ENCODE measurements around the gene C4B.

C4B gene

DNA sequence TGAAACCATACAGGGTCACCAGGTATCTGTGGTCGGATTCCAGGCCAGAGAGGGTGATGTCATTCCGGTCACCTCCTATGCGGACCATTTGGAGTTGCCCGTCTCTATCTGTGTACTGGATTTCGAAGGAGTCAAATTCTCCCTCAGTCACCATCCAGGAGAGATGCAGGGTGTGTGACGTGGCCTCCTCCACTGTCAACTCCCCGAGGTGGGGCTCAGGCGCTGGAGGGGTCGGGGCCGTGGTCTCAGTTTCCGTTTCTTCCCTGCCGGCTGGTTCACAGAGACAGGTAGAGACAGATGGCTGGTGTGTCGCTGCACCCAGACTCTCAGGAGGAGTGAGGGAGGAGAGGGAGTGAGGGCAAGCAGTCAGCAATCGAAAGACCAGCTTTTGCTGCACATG lies 54.3 kb downstream of the C4B start:
- DNase-seq (ENCODE audit: insufficient read length, low spot score) (no peak), FAIRE-seq (no peak)
- no peak for TF ChIP-seq CTCF (IDR thresholded peaks at IDR 0.05; ENCODE audit: insufficient read depth, missing control alignments)

DNA sequence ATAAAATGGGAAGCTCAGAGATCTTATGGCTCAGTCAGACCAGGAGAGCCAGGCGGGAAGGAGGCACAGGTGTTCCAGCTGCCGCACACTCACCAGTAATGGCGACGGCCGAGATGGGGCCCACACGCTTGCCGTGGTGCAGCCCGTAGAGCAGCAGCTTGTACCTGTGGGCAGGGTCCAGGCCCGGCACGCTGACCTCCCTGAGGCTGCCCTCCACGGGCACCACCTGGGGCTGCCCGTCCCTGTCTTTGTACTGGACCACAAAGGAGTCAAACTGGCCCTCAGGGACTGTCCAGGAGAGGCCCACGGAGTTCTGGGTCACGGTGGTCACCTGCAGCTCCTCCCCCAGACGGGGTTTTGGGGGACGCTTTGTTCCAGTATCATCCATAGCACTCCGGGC lies 54.9 kb downstream of the C4B start:
- TF ChIP-seq CTCF (IDR thresholded peaks at IDR 0.05; ENCODE audit: insufficient read depth, missing control alignments) = no peak
- DNase-seq (ENCODE audit: insufficient read length, low spot score) (no peak), FAIRE-seq (no peak)

DNA sequence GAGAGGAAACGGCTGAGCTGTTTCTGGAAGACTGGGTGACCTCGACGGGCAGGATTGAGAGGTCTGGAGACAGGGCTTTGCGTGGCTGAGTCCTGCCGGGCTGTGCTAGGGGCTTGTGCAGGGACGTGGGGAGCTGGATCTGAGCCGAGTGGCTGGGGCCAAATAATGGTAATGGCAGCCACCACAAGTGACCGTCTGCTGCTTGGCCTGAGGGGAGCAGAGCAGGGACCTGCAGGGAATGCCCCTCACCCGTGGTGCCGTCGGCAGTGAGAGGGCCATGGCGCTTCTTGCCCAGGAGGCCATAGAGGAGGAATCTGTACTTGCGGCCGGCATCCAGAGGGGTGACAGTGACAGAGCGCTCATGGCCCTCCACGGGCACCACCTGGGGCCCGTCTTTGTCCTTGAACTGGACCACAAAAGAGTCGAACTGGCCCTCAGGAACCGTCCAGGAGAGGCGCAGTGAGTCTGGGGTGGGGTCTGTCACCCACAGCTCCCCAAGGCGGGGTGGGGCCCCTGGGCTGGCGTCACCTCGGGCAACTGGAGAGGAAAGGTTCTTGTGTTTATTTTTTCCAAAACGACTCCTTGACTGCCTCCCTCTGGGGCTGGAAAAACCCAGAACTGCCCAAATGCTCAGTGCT lies 55.4 kb downstream of the C4B start:
- FAIRE-seq = no peak
- no peak for TF ChIP-seq CTCF (IDR thresholded peaks at IDR 0.05; ENCODE audit: insufficient read depth, missing control alignments)
- no peak for DNase-seq (ENCODE audit: insufficient read length, low spot score)

GRCh38 chr6:32070814-32071543 lies 56.4 kb downstream of the C4B start:
- FAIRE-seq (no peak), DNase-seq (ENCODE audit: insufficient read length, low spot score) (no peak)
- TF ChIP-seq CTCF (IDR thresholded peaks at IDR 0.05; ENCODE audit: insufficient read depth, missing control alignments) = no peak

DNA sequence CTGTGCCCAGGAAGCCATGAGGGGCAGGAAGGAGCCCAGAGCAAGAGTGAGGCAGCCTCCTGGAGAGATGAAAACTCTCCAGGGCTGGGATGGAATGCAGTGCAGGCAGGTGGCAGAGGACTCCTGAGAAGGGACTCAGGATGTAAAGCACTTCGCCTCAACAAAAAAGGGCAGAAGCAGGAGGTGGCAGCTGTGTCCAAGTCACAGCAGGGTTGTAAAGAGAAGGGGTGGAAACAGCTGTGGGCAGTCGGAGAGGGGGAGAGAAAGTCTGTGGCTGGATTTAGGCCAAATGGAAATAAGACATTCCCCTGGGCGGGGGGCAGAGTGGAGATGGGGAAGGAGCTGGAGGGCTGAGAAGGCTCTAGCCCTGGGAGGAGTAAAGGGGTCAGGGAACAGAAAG lies 58.5 kb downstream of the C4B start:
- DNase-seq (ENCODE audit: insufficient read length, low spot score) (no peak), FAIRE-seq (no peak)
- no peak for TF ChIP-seq CTCF (IDR thresholded peaks at IDR 0.05; ENCODE audit: insufficient read depth, missing control alignments)

- no peak for TF ChIP-seq CTCF (IDR thresholded peaks at IDR 0.05; ENCODE audit: insufficient read depth, missing control alignments)
- no peak for DNase-seq (ENCODE audit: insufficient read length, low spot score)
- FAIRE-seq = no peak
Observed at GRCh38 chr6:32073613-32074012, 59.0 kb downstream of the C4B start.

- no peak for FAIRE-seq
- no peak for TF ChIP-seq CTCF (IDR thresholded peaks at IDR 0.05; ENCODE audit: insufficient read depth, missing control alignments)
- no peak for DNase-seq (ENCODE audit: insufficient read length, low spot score)
Observed at GRCh38 chr6:32074996-32075532, 60.5 kb downstream of the C4B start.

Data from D721Med (cell line).